ENCODE results near the gene TTC27.

- TF ChIP-seq CTCF (IDR thresholded peaks at IDR 0.05) (no peak), POLR2A (IDR thresholded peaks at IDR 0.05) (no peak)
Measured at GRCh38 chr2:32804205-32804604, 176.4 kb downstream of the TTC27 start.

All from uterus (tissue), 2 donors.